GM18526 (cell line): Measurements from ENCODE around the gene HIF1A.

Experiments used
- POLR2A ChIP-seq: IDR thresholded peaks from 3 replicates; pipeline ENCODE4 v1.6.1; 2011; ENCODE audit not compliant: insufficient read length; ENCODE audit errors: extremely low read depth

Gene HIF1A

GRCh38 chr14:61769893-61770292 lies 74.6 kb downstream of the HIF1A start:
- no peak for TF ChIP-seq POLR2A

GRCh38 chr14:61774861-61775260 lies 79.5 kb downstream of the HIF1A start:
- no peak for TF ChIP-seq POLR2A

GRCh38 chr14:61780125-61780524 lies 84.8 kb downstream of the HIF1A start:
- TF ChIP-seq POLR2A, result no peak

GRCh38 chr14:61797309-61797708 lies 102.0 kb downstream of the HIF1A start:
- no peak for TF ChIP-seq POLR2A
